ENCODE measurements around the gene SSR2.

DNA sequence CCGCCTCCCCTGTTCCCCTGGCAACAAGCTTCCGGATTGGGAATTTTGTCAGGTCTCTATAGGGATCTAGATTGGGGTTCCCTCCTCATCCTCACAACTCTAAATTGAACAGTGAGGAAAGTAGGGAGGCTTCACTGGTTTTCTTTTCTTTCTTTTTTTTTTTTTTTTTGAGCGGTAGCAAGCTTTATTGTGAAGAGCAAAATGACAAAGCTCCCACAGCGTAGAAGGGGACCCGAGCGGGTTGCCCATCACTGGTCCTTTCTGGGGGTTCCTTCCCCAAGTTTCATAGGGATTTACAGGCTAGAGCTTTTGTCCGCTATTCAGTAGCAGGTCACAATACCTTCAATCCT, 52.7 kb downstream of the SSR2 start:
- TF ChIP-seq, protein P1, sequence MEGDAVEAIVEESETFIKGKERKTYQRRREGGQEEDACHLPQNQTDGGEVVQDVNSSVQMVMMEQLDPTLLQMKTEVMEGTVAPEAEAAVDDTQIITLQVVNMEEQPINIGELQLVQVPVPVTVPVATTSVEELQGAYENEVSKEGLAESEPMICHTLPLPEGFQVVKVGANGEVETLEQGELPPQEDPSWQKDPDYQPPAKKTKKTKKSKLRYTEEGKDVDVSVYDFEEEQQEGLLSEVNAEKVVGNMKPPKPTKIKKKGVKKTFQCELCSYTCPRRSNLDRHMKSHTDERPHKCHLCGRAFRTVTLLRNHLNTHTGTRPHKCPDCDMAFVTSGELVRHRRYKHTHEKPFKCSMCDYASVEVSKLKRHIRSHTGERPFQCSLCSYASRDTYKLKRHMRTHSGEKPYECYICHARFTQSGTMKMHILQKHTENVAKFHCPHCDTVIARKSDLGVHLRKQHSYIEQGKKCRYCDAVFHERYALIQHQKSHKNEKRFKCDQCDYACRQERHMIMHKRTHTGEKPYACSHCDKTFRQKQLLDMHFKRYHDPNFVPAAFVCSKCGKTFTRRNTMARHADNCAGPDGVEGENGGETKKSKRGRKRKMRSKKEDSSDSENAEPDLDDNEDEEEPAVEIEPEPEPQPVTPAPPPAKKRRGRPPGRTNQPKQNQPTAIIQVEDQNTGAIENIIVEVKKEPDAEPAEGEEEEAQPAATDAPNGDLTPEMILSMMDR (IDR thresholded peaks at IDR 0.05; ENCODE audit: low read depth, low read length): no peak
- TF ChIP-seq EZH2phosphoT487 (IDR thresholded peaks at IDR 0.05; ENCODE audit: low read depth): no peak
